ENCODE results near the gene ZNF652.
"Not testable (repeated sequence)": the region's sequence is repeated elsewhere in the genome, so short reads cannot be mapped to it uniquely, and the experiment has no call there.

DNA sequence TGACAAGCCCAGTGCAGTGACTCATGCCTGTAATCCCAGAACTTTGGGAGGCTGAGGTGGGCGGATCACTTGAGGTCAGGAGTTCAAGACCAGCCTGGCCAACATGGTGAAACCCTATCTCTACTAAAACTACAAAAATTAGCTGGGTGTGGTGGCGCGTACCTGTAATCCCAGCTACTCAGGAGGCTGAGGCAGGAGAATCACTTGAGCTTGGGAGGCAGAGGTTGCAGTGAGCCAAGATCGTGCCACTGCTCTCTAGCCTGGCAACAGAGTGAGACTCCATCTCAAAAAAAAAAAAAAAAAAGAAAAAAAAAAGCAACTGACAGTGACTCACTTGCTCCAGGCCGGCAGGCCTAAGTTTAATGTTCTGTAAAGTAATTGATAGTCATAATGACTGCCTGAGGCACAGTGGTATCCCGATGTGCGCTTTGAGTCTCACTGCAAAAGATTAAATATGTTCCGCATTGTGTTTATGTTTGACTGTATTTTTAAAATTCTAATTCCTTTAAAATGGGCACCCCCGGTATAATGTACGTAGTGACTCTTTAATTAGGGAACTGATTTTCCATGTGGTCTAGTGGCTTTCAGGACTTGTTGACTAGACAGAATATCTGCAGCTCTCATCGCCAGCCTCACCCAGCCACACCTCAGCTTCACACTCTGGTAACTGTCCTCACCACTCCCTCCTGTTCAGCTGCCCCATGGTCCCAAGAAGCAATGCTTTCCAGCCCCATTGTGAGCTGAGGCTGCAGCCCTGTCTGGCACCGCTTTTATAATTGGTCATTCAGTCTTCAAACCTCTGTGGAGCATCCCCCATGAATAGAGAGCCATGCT is 27.7 kb upstream of the ZNF652 start:
- TF ChIP-seq, protein P1, sequence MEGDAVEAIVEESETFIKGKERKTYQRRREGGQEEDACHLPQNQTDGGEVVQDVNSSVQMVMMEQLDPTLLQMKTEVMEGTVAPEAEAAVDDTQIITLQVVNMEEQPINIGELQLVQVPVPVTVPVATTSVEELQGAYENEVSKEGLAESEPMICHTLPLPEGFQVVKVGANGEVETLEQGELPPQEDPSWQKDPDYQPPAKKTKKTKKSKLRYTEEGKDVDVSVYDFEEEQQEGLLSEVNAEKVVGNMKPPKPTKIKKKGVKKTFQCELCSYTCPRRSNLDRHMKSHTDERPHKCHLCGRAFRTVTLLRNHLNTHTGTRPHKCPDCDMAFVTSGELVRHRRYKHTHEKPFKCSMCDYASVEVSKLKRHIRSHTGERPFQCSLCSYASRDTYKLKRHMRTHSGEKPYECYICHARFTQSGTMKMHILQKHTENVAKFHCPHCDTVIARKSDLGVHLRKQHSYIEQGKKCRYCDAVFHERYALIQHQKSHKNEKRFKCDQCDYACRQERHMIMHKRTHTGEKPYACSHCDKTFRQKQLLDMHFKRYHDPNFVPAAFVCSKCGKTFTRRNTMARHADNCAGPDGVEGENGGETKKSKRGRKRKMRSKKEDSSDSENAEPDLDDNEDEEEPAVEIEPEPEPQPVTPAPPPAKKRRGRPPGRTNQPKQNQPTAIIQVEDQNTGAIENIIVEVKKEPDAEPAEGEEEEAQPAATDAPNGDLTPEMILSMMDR (conservative IDR thresholded peaks at IDR 0.05; ENCODE audit: low read depth in 2 of 2) = not testable (repeated sequence)
- TF ChIP-seq CREB1 (CRISPR knock-in tag; IDR thresholded peaks at IDR 0.05; ENCODE audit: low read depth); EZH2 (IDR thresholded peaks at IDR 0.05; ENCODE audit: low read depth, unreplicated experiment); POLR2AphosphoS5 (IDR thresholded peaks at IDR 0.05; ENCODE audit: low read depth); JUNB (IDR thresholded peaks at IDR 0.05; ENCODE audit: unreplicated experiment); ZNF114 (CRISPR knock-in tag; IDR thresholded peaks at IDR 0.05): not testable (repeated sequence)
- TF ChIP-seq, protein P2, sequence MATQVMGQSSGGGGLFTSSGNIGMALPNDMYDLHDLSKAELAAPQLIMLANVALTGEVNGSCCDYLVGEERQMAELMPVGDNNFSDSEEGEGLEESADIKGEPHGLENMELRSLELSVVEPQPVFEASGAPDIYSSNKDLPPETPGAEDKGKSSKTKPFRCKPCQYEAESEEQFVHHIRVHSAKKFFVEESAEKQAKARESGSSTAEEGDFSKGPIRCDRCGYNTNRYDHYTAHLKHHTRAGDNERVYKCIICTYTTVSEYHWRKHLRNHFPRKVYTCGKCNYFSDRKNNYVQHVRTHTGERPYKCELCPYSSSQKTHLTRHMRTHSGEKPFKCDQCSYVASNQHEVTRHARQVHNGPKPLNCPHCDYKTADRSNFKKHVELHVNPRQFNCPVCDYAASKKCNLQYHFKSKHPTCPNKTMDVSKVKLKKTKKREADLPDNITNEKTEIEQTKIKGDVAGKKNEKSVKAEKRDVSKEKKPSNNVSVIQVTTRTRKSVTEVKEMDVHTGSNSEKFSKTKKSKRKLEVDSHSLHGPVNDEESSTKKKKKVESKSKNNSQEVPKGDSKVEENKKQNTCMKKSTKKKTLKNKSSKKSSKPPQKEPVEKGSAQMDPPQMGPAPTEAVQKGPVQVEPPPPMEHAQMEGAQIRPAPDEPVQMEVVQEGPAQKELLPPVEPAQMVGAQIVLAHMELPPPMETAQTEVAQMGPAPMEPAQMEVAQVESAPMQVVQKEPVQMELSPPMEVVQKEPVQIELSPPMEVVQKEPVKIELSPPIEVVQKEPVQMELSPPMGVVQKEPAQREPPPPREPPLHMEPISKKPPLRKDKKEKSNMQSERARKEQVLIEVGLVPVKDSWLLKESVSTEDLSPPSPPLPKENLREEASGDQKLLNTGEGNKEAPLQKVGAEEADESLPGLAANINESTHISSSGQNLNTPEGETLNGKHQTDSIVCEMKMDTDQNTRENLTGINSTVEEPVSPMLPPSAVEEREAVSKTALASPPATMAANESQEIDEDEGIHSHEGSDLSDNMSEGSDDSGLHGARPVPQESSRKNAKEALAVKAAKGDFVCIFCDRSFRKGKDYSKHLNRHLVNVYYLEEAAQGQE (IDR thresholded peaks at IDR 0.05; ENCODE audit: unreplicated experiment) = not testable (repeated sequence)

Data from GM23338 (cell line).